GM23248 (cell line): ENCODE results near the gene GULP1. TPM values are rescaled to one million over a fixed set of nuclear protein-coding genes. Genes with fewer than 3 reads are reported as not detected.

ENCODE experiments used
- DNase-seq: peaks from one replicate; pipeline ENCODE4 v3.0.0-alpha.2; 2015
- H2AFZ ChIP-seq: fragments of 200-600 bp; sonication (generic); 2 replicates; pipeline ENCODE4 v1.6.1; 2016; ENCODE audit warnings: antibody characterized with exemption
- H3F3A ChIP-seq: fragments of 200-600 bp; sonication (generic); 2 replicates; pipeline ENCODE4 v1.6.1; 2016; ENCODE audit warnings: mild to moderate bottlenecking, antibody characterized with exemption, mixed run types; ENCODE audit not compliant: insufficient read depth
- H3K27ac ChIP-seq: fragments of 200-600 bp; sonication (generic); 2 replicates; pipeline ENCODE4 v1.5.1; 2016; ENCODE audit warnings: mild to moderate bottlenecking
- H3K27me3 ChIP-seq: fragments of 200-600 bp; sonication (generic); replicated peaks from 2 replicates; pipeline ENCODE4 v1.6.1; 2016; ENCODE audit warnings: mild to moderate bottlenecking; ENCODE audit not compliant: insufficient read depth
- H3K36me3 ChIP-seq: fragments of 200-600 bp; sonication (generic); 2 replicates; pipeline ENCODE4 v1.6.1; 2016; ENCODE audit warnings: low read depth, mild to moderate bottlenecking
- H3K4me1 ChIP-seq: fragments of 200-600 bp; sonication (generic); 2 replicates; pipeline ENCODE4 v1.6.1; 2016; ENCODE audit warnings: mild to moderate bottlenecking; ENCODE audit not compliant: insufficient read depth
- H3K4me2 ChIP-seq: fragments of 200-600 bp; sonication (generic); one replicate; pipeline ENCODE4 v1.6.1; 2016; ENCODE audit warnings: mild to moderate bottlenecking; ENCODE audit not compliant: unreplicated experiment
- H3K4me3 ChIP-seq: fragments of 200-600 bp; sonication (generic); 2 replicates; pipeline ENCODE4 v1.5.1; 2016; ENCODE audit warnings: mild to moderate bottlenecking
- H3K79me2 ChIP-seq: fragments of 200-600 bp; sonication (generic); 2 replicates; pipeline ENCODE4 v1.6.1; 2016; ENCODE audit warnings: mild to moderate bottlenecking; ENCODE audit not compliant: insufficient read depth
- H3K9ac ChIP-seq: fragments of 200-600 bp; sonication (generic); 2 replicates; pipeline ENCODE4 v1.6.1; 2016; ENCODE audit warnings: mild to moderate bottlenecking
- H3K9me2 ChIP-seq: fragments of 200-600 bp; sonication (generic); 2 replicates; pipeline ENCODE4 v1.6.1; 2016; ENCODE audit warnings: mixed run types, mild to moderate bottlenecking, moderate library complexity; ENCODE audit not compliant: insufficient read depth
- H3K9me3 ChIP-seq: fragments of 200-600 bp; sonication (generic); one replicate; pipeline ENCODE4 v1.6.1; 2017; ENCODE audit warnings: low read depth
- H4K20me1 ChIP-seq: fragments of 200-600 bp; sonication (generic); 2 replicates; pipeline ENCODE4 v1.6.0; 2016; ENCODE audit not compliant: insufficient read depth
- EZH2 ChIP-seq: fragments of 200-600 bp; sonication (generic); IDR thresholded peaks from 2 replicates; pipeline ENCODE4 v1.6.1; 2018; ENCODE audit warnings: antibody characterized with exemption, mild to moderate bottlenecking; ENCODE audit not compliant: insufficient read depth, poor library complexity, severe bottlenecking
- EZH2phosphoT487 ChIP-seq: fragments of 200-600 bp; sonication (generic); IDR thresholded peaks from 2 replicates; pipeline ENCODE4 v1.6.1; 2018; ENCODE audit warnings: antibody characterized with exemption, moderate library complexity, mild to moderate bottlenecking, low read depth; ENCODE audit not compliant: insufficient read depth
- WGBS, 2 experiments: methylation state at CpG; one replicate each; pipeline ENCODE4 v1.1.6; 2015 to 2017; ENCODE audit warnings: low lambda C conversion rate in 2 of 2, low coverage in 1 of 2; ENCODE audit errors: missing lambda C conversion rate in 2 of 2; 5-methylcytosine and 5-hydroxymethylcytosine counted together
- in situ Hi-C: fragments of 300-500 bp; cut with MboI; formaldehyde crosslinking; loops from 2 replicates; pipeline ENCODE4 v1.15.0; 2020
- polyA plus RNA-seq: library from polyadenylated mRNA; unstranded; fragments of >200 nt; fragmentation: Nextera tagmentation; extraction: Ambion mirVana; gene quantifications from 2 replicates; pipeline ENCODE4 v1.2.1, GENCODE V29; 2016
- total RNA-seq: library from RNA; depleted of rRNA; stranded (reverse); fragments of >200 nt; shearing (Covaris generic); gene quantifications from 2 replicates; pipeline ENCODE4 v1.2.3, GENCODE V29; 2014

Gene GULP1
- total and polyA plus RNA-seq, 2 experiments from 2014 or later: 6.1 to 11.9 TPM

DNA sequence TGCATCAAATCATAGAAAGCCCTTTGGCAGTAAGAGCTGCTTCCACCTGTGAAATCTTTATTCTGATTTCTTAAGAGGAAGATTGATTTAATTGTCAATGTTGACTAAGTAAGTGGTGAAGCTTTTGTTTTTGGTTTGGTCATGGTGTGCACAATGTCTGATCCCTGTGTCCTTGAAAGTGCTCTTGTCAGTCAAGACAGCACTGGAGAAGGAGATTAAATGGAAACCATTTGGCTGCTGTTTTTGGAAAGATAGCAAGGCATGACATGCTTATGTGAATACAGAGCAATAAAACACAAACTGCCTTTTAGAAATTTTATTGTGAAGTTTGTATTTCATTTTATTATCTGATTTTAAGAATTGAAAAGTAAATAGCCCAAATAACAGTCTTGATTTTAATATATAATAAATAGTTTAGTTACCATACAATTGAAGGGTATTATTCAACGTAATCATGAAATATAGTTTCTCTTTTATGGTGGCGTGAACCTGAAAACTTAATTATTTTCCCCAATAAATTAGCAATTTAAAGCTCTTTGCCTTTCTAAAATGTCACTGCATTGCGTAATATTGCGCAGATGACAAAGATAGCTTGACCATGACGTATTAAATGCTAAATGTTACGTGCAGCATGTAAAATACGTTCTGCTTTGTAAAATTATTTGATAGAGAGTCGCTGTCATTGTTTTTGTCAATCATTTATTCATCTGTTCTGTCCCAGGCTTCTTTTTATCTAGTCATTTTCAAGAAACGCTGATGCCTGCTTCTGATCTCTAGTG lies 69.0 kb downstream of the GULP1 start:
- no peaks in the 10 kb centered on the region for H4K20me1 ChIP-seq
- H3K9me3 ChIP-seq: no peaks in the 10 kb centered on the region
- 84 to 94% methylated on average over 9 of the region's 9 CpGs for WGBS, 2 experiments
- no peak overlapping the region for H3K4me2 ChIP-seq
- H3K79me2 ChIP-seq: no peaks in the 10 kb centered on the region
- no peaks in the 10 kb centered on the region for H3K4me1 ChIP-seq
- H3F3A ChIP-seq: no peaks in the 10 kb centered on the region
- in situ Hi-C loops: no loop called here
- no peaks in the 10 kb centered on the region for H3K36me3 ChIP-seq
- H2AFZ ChIP-seq: no peak overlapping the region
- no peaks in the 10 kb centered on the region for H3K27me3 ChIP-seq
- no peaks in the 10 kb centered on the region; the same call in 1 of the 2 replicates for H3K9me2 ChIP-seq
- TF ChIP-seq EZH2 (no peak), EZH2phosphoT487 (no peak)
- no peak overlapping the region for H3K9ac ChIP-seq
- no peak overlapping the region for H3K4me3 ChIP-seq
- no peak overlapping the region for H3K27ac ChIP-seq
- DNase-seq: no peak

DNA sequence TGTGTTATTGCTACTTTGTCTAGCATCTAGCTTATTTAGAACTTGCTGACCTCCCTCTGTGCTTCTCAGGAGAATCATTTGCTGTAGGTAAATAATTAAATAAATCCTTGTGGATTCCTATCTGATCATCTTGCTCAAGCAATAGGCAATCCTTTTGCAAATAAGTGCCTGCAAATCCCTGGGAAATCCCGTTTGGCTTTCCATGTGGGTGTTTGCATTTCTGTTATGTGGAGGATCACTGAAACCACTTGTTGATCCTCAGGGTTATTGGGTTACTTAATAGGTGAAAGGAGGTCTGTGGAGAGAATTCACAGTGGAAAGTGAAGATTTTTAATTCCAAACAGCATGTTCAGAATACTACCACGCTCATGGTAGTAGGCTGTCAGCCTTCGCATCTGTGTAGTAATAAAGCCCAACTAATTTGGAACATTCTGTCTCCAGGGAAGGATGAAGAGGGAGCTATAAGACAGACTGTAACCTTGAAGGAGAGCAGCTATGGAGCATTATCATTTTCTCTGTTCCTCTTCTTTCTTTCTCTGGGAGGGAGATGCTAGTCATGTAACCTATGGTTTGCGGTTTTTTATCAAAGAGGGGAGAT lies 72.5 kb downstream of the GULP1 start:
- Histone ChIP-seq H3K9me3 (no peaks in the 10 kb centered on the region), H3K4me3 (no peak overlapping the region), H3K79me2 (no peaks in the 10 kb centered on the region), H3K4me1 (no peaks in the 10 kb centered on the region), H3K27ac (no peak overlapping the region), H3K9ac (no peak overlapping the region), H3K27me3 (no peaks in the 10 kb centered on the region), H2AFZ (no peak overlapping the region), H4K20me1 (no peaks in the 10 kb centered on the region), H3K4me2 (no peak overlapping the region), H3F3A (no peaks in the 10 kb centered on the region), H3K36me3 (no peaks in the 10 kb centered on the region), H3K9me2 (no peaks in the 10 kb centered on the region; the same call in 1 of the 2 replicates)
- in situ Hi-C loops: no loop called here
- TF ChIP-seq EZH2phosphoT487 (no peak), EZH2 (no peak)
- WGBS, 2 experiments: 91 to 93% methylated on average over 4 of the region's 4 CpGs
- no peak for DNase-seq

DNA sequence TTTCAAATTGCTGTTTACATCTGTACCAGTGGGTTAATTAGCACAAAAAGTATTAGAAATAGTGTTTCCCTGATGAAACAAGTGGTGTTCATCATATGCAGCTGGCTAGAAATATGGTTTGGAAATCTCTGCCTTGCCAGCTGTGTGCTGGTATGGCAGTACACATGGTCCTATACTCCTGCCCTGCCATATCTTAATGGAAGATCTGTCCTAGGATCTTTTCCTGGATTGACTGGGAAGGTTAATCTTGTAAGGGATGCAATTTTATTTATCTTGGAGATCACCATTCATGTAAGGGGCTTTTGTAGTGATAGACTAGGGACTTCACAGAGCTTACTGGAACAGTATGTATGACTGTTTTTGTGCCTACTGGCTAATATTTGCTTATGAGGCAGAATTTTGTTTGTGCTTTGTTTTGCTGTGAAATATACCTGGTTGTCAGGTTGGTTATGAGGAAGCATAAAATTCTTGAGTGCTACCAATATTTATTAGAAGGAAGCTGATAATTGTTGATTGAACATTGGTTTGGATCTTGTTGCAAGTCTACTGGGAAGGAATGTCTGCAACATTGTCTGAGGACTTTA lies 73.5 kb downstream of the GULP1 start:
- H2AFZ ChIP-seq: no peak overlapping the region
- H3K27ac ChIP-seq: no peak overlapping the region
- H3K36me3 ChIP-seq: no peaks in the 10 kb centered on the region
- TF ChIP-seq EZH2phosphoT487: no peak
- TF ChIP-seq EZH2: no peak
- H3K79me2 ChIP-seq: no peaks in the 10 kb centered on the region
- no peaks in the 10 kb centered on the region for H3F3A ChIP-seq
- H3K4me2 ChIP-seq: no peak overlapping the region
- H3K27me3 ChIP-seq: no peaks in the 10 kb centered on the region
- H3K4me1 ChIP-seq: no peaks in the 10 kb centered on the region
- DNase-seq: no peak
- in situ Hi-C loops: no loop called here
- no peaks in the 10 kb centered on the region; the same call in 1 of the 2 replicates for H3K9me2 ChIP-seq
- no peak overlapping the region for H3K4me3 ChIP-seq
- no peaks in the 10 kb centered on the region for H3K9me3 ChIP-seq
- H4K20me1 ChIP-seq: no peaks in the 10 kb centered on the region
- H3K9ac ChIP-seq: no peak overlapping the region

DNA sequence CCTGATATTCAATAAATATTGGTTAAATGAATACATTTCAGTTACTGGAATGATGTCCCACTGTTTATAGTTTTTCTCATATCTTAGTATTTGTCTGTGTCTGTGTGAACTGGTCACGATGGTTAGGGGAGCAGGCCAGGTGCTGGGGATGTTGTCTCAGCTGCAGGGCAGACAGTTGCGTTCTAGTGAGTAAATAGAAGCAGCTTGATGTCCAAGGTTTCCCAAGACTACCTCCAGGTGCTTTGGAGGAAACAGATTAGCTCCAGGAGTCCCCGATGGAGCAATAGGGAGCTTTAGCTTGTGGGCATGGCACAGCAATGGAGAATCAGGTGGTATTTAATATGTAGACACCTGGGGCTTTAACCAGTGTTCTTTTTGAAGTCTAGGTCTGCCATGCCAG lies 75.5 kb downstream of the GULP1 start:
- DNase-seq: no peak
- Histone ChIP-seq H3K27me3 (no peaks in the 10 kb centered on the region), H3K4me3 (no peak overlapping the region), H3K9me2 (no peaks in the 10 kb centered on the region), H3F3A (no peaks in the 10 kb centered on the region), H3K9me3 (no peaks in the 10 kb centered on the region), H3K36me3 (no peaks in the 10 kb centered on the region), H3K27ac (no peak overlapping the region), H3K4me2 (no peak overlapping the region), H3K79me2 (no peaks in the 10 kb centered on the region), H4K20me1 (no peaks in the 10 kb centered on the region), H3K4me1 (no peaks in the 10 kb centered on the region), H3K9ac (no peak overlapping the region), H2AFZ (no peak overlapping the region)
- in situ Hi-C loops: no loop called here
- 80 to 85% methylated on average over 3 of the region's 3 CpGs for WGBS, 2 experiments
- no peak for TF ChIP-seq EZH2phosphoT487
- no peak for TF ChIP-seq EZH2
